GM21390 (cell line): ENCODE measurements around the gene DMPK.
"Not testable (repeated sequence)": the region's sequence is repeated elsewhere in the genome, so short reads cannot be mapped to it uniquely, and the experiment has no call there.

Source experiments
- ATAC-seq: cut with Tn5 transposase; IDR thresholded peaks from one replicate; pipeline ENCODE4 v1.9.1; 2021; ENCODE audit not compliant: unreplicated experiment

The DMPK gene

DNA sequence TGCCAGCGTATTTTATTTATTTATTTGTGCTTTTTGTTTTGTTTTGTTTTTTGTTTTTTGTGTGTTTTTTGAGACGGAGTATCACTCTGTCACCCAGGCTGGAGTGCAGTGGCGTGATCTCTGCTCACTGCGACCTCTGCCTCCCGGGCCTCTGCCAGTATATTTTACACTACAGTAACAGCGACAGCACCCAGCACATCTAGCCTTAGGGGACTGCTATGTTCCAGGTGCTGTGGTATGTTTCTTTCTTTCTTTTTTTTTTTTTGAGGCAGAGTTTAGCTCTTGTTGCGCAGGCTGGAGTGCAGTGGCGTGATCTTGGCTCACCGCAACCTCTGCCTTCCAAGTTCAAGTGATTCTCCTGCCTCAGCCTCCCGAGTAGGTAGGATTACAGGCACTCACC is 30.8 kb downstream of the DMPK start:
- ATAC-seq = not testable (repeated sequence)

DNA sequence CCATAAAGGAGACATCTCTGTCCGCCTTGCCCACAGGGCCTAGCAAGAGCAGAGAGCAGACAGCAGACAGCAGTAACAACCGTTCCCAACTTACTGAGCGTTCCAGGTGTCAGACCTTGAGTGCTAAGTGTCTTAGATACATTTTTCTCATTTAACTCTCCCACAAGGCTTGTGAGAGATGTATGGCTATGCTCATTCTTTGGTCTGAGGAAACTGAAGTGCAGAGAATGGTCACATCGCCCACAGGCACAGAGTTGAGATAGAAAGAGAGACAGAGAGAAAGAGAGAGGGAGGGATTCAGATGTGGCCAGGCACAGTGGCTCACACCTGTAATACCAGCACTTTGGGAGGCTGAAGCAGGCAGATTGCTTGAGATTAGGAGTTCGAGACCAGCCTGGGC is 34.8 kb downstream of the DMPK start:
- no peak for ATAC-seq

DNA sequence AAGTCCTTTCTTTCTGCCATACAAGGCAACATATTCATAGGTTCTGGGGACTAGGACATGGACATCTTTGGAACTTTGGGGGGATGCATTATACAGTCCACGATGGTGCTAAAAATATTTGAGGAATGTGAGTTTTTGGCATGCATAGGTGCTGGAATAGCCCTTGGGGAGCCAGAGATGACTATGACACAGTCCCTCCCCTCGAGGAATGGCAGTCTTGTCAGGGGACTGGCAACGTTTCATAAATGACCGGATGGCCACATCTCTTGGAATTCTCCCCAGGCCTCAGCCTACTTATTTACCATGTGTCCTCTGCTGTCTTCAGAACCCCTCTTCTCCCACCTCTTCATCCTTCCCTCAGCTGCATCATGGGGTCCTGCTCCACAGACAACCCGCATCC is 35.4 kb downstream of the DMPK start:
- no peak for ATAC-seq

DNA sequence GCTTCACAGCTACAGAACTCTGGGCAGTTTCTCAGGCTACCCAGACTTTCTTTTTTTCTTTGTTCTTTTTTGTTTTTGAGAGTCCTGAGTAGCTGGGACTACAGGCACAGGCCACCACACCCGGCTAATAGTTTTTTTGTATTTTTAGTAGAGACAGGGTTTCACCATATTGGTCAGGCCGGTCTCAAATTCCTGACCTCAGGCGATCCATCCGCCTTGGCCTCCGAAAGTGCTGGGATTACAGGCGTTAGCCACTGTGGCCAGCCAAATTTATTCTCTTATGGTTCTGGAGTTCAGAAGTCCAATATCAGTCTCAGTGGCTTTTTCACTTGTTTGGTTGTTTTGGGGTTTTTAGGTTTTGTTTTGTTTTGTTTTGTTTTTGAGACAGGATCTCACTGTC is 36.7 kb downstream of the DMPK start:
- ATAC-seq = no peak

DNA sequence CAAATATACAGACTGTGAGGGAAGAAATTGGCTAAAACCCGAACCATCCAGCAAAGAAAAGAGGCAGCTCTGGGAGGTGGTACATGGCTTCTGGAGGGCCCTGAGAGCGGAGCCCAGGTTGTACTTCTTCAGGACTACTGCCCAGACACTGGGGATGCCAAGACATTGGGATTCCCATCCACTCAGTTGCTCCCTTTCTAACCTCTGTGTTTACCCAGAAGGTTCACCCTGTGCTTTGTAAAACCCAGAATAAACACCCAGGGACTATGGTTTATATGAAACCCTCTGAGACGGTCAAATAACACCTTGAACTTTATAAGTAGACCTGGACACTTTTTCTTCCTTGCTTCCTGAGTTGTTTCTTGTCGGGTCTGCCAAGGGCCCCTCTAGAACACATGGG is 39.3 kb downstream of the DMPK start:
- ATAC-seq = no peak

DNA sequence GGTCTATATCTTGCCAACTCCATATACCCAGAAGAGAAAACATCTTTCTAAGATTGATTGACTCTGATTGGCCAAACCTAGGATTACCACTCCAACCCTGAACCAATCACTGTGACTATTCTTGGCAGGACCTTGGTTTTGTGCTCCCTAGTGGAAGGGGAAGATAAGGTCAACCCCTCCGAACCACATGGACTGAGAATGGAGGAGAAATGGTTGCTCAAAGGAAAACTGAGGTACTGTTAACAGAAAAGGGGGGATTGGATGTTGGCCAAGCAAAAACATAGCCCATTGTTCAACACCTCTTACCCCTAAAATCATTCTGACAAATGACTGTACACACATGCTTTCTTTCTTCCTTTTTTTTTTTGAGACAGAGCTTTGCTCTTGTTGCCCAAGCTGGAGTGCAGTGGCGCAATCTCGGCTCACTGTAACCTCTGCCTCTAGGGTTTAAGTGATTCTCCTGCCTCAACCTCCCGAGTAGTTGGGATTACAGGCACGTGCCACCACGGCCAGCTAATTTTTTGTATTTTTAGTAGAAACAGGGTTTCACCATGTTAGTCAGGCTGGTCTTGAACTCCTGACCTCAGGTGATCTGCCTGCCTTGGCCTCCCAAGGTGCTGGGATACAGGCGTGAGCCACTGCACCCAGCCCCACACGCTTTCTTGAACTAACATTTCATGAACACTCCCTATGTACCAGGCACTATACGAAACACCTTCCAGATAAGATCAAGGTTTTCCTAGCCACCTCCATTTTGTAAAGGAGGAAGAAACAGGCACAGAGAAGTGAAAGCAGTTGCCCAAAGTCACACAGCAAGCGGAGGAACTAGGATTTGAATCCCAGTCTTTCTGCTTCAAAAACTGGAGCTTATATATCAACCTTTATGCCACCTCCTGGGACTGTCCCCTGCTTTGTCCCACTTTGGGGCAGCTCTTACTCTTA is 42.5 kb downstream of the DMPK start:
- ATAC-seq = no peak

DNA sequence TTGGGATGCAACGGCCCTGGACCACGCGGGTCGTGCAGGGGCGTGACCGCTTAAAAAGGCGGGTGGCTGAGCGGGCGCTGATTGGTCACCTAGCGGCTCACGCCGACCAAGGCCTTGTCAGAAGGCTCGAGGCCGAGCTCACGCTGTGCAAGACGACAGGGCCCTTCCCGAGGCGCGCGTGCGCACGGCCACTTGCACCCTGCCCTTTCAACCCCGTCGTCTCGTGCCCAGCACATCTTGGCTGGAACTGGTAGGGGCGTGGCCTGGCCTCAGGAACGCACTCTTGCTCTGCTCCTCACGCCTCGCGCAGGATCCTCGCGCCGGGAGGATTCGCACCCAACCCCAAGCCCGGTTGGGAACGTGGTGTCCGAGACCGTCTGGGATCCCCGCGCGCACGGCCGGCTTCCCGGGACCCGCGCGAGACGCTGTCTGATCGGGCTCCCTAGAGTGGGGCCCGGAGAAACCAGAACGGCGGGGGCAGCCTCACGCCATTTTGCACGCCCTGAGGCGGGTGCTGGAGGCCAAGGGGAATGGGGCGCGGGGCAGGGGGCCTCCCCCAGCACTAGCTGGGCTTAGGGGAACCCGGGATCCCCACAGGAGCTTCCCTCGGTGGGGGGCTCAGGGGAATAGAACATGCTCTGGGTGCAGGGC is 49.0 kb downstream of the DMPK start, which contains the start of gene MEIOSIN:
Gene MEIOSIN, plus strand, starts transcription at position 280 of the 651 bp plus-strand sequence. CDS start 1,938 bp downstream, outside the sequence.
- no peak for ATAC-seq

DNA sequence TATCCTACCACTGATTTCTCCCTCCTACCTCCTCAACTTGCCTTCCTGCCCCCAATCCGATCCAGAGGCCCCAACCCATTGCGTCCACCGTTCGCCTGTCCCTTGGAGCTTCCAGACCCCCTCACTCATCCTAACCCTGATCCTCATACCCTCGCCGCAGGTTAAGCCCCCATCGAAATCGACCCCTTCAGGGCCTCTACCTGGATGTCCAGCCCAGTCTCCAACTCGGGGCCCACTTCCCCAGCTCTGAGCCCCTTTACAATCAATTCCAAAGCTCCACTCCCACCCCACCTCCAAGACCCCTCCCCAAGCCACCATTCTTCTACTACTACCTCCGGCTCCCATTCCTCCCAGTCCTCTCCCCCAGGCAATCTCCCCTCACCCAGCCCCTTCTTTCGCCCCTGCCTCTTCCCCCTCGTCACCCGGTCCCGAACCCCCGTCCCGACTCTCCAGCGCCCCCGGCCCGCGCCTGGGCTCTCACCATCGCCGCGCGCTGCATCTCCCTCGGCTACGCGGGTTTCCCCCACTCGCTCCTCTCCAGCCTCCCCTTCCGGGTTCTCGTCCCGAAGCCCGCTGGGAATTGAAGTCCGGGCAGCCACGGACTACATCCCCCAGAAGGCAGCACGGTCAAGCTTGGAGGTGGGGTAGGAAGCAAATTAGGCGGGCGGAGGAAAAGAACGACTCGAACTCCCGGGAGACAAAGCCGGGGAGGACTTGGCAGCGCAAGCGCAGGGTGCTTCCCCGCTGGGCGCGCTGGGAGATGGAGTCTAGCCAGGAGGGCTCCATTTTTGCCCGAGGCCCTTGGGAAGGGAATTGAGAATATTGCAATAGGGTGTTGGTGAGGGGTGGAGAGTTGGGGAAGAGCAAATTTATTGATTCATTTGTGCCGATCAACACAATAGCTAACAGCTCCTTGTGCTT is 51.7 kb downstream of the DMPK start, which contains the start of gene FBXO46:
Gene FBXO46, minus strand, starts transcription at position 529 of the 921 bp plus-strand sequence. CDS start 17,401 bp downstream, outside the sequence.
- ATAC-seq = peak; percentile 86

DNA sequence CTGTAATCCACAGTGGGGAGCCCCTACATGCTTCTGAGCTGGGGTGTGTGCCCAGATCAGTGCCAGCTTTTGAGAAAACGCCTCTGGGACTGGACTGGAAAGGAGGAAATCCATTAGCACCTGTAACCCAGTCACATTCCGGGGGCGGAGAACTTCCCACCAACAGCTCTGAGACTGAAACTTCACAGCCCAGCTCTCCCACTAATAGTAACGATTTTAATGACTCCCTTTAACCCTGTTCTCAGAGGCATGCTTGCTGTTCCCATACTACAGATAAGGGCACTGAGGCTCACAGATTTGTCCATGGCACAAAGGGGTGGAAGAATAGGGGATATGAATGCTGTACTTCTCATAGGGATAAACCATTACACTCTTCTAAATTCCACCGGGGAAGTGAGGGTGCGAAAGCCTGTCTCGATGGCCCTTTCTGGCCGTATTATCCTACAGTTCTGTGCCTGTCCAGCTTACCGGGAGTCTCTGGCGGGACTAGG is 52.4 kb downstream of the DMPK start:
- no peak for ATAC-seq

DNA sequence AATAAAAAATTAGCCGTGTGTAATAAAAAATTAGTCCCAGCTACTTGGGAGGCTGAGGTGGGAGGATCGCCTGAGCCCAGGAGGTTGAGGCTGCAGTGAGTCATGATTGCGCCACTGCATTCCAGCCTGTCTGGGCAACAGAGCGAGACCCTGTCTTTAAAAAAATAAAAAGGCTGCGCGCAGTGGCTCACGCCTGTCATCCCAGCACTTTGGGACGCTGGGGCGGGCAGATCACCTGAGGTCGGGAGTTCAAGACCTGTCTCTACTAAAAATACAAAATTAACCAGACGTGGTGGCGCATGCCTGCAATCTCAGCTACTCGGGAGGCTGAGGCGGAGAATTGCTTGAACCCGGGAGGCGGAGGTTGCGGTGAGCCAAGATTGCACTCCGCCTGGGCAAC is 53.6 kb downstream of the DMPK start:
- ATAC-seq = not testable (repeated sequence)

DNA sequence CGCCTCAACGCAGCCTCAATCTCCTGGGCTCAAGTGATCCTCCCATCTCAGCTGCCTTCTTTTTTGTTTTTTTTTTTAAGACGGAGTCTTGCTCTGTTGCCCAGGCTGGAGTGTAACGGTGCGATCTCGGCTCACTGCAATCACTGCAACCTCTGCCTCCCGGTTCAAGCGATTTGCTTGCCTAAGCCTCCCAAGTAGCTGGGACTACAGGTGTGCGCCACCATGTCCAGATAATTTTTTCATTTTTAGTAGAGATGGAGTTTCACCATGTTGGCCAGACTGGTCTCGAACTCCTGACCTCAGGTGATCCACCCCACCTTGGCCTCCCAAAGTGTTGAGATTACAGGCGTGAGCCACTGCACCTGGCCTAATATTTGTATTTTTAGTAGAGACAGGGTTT is 62.2 kb downstream of the DMPK start:
- ATAC-seq = not testable (repeated sequence)
